ENCODE data around the gene PDE1A.

DNA sequence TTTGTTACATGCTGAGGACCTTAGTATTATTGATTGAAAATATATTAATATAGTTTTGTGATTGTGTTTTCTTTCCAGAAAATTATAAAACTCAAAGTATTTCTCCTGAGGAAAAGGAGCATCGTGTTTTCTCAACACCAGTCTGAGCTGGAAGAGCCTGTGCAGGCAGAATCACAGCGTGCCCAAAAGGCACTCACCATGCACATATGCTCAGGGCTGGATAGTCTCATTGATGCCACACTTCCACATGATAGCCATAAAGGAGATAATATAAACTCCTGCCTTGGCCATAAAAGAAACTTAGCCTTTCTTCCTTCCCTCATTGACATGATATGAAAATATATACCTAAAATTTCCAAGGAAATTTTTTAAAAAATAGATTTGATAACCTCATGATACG lies 4.0 kb downstream of the PDE1A start:
- TF ChIP-seq CTCF (IDR thresholded peaks at IDR 0.05) (no peak), EZH2 (IDR thresholded peaks at IDR 0.05; ENCODE audit: borderline replicate concordance, insufficient read depth, low read depth, low read length, poor library complexity, severe bottlenecking) (no peak)

All from B cell (primary cell).